DOHH2 (cell line): ENCODE data around the gene SCG3.
"Not testable (repeated sequence)": the region's sequence is repeated elsewhere in the genome, so short reads cannot be mapped to it uniquely, and the experiment has no call there.

Source experiments
- H3F3A ChIP-seq: fragments of 200-600 bp; sonication (generic), shearing (Covaris generic); 2 replicates; pipeline ENCODE4 v1.6.0; 2016; ENCODE audit warnings: antibody characterized with exemption, mild to moderate bottlenecking; ENCODE audit not compliant: control insufficient read depth, insufficient read depth
- H3K27ac ChIP-seq: fragments of 200-600 bp; sonication (generic); 2 replicates; pipeline ENCODE4 v1.5.1; 2014; ENCODE audit warnings: low read depth, mild to moderate bottlenecking, low read length, moderate library complexity
- H3K27me3 ChIP-seq: fragments of 200-600 bp; sonication (generic); 2 replicates; pipeline ENCODE4 v1.6.1; 2014; ENCODE audit warnings: mild to moderate bottlenecking, low read length, mixed read lengths; ENCODE audit not compliant: control insufficient read depth
- H3K36me3 ChIP-seq: fragments of 200-600 bp; sonication (generic); 2 replicates; pipeline ENCODE4 v1.6.1; 2014; ENCODE audit warnings: mild to moderate bottlenecking, low read length, moderate library complexity, mixed read lengths; ENCODE audit not compliant: control insufficient read depth
- H3K4me1 ChIP-seq: fragments of 200-600 bp; sonication (generic); 2 replicates; pipeline ENCODE4 v1.6.1; 2014; ENCODE audit warnings: mild to moderate bottlenecking, low read length, mixed read lengths; ENCODE audit not compliant: control insufficient read depth
- H3K4me2 ChIP-seq: fragments of 200-600 bp; sonication (generic); 2 replicates; pipeline ENCODE4 v1.6.0; 2014; ENCODE audit warnings: mild to moderate bottlenecking, low read length, moderate library complexity
- H3K4me3 ChIP-seq: fragments of 200-600 bp; sonication (generic); 2 replicates; pipeline ENCODE4 v1.5.1; 2014; ENCODE audit warnings: mild to moderate bottlenecking, low read length, mixed read lengths
- H3K79me2 ChIP-seq: fragments of 200-600 bp; sonication (generic); 2 replicates; pipeline ENCODE4 v1.6.1; 2014; ENCODE audit warnings: mild to moderate bottlenecking, low read length, mixed read lengths; ENCODE audit not compliant: control insufficient read depth
- H3K9me2 ChIP-seq: fragments of 200-600 bp; sonication (generic); replicated peaks from 2 replicates; pipeline ENCODE4 v1.6.1; 2014; ENCODE audit warnings: mild to moderate bottlenecking, low read length, mixed read lengths; ENCODE audit not compliant: control insufficient read depth
- H3K9me3 ChIP-seq: fragments of 200-600 bp; sonication (generic); 2 replicates; pipeline ENCODE4 v1.6.1; 2014; ENCODE audit warnings: antibody characterized with exemption, low read length, mixed read lengths; ENCODE audit not compliant: control insufficient read depth, insufficient read depth
- H4K20me1 ChIP-seq: fragments of 200-600 bp; sonication (generic); 2 replicates; pipeline ENCODE4 v1.6.0; 2014; ENCODE audit warnings: low read depth, mild to moderate bottlenecking, antibody characterized with exemption, low read length, moderate library complexity; ENCODE audit not compliant: control insufficient read depth, insufficient read depth
- CTCF ChIP-seq: fragments of 200-600 bp; sonication (generic); IDR thresholded peaks from one replicate; pipeline ENCODE4 v1.5.1; 2014; ENCODE audit warnings: antibody characterized with exemption, mild to moderate bottlenecking, low read depth, low read length; ENCODE audit not compliant: poor library complexity, severe bottlenecking
- EZH2phosphoT487 ChIP-seq: fragments of 200-600 bp; sonication (generic); IDR thresholded peaks from 2 replicates; pipeline ENCODE4 v1.6.1; 2017; ENCODE audit warnings: borderline replicate concordance, mild to moderate bottlenecking, antibody characterized with exemption, low read length, moderate library complexity, mixed read lengths

SCG3 gene

GRCh38 chr15:51649659-51650521, 31.4 kb upstream of the SCG3 start:
- Histone ChIP-seq H3F3A (peaks cover 11% of the 10 kb centered on the region; the same call in 1 of the 2 replicates), H3K9me3 (no peaks in the 10 kb centered on the region), H4K20me1 (no peaks in the 10 kb centered on the region), H3K4me1 (peaks cover 29% of the 10 kb centered on the region), H3K27ac (no peak overlapping the region), H3K36me3 (no peaks in the 10 kb centered on the region), H3K4me3 (no peak overlapping the region), H3K79me2 (no peaks in the 10 kb centered on the region), H3K9me2 (no peaks in the 10 kb centered on the region), H3K27me3 (peaks cover 4% of the 10 kb centered on the region), H3K4me2 (no peak overlapping the region)
- TF ChIP-seq EZH2phosphoT487 (no peak), CTCF (peak; percentile 77)

- Histone ChIP-seq H3K4me3 (no peak overlapping the region), H3F3A (peaks cover 6% of the 10 kb centered on the region; the same call in 1 of the 2 replicates), H3K9me2 (no peaks in the 10 kb centered on the region), H3K9me3 (no peaks in the 10 kb centered on the region), H3K4me1 (peaks cover 15% of the 10 kb centered on the region), H3K27ac (no peak overlapping the region), H3K36me3 (no peaks in the 10 kb centered on the region), H3K27me3 (peaks cover 4% of the 10 kb centered on the region), H3K79me2 (no peaks in the 10 kb centered on the region), H3K4me2 (no peak overlapping the region), H4K20me1 (no peaks in the 10 kb centered on the region)
- TF ChIP-seq CTCF (no peak), EZH2phosphoT487 (no peak)
Measured at GRCh38 chr15:51652084-51652668, 29.1 kb upstream of the SCG3 start.

GRCh38 chr15:51655401-51656057, 25.8 kb upstream of the SCG3 start:
- H3F3A ChIP-seq, H3K36me3 ChIP-seq, H3K9me3 ChIP-seq, H3K4me1 ChIP-seq, H4K20me1 ChIP-seq, H3K4me2 ChIP-seq, H3K79me2 ChIP-seq, H3K9me2 ChIP-seq, H3K27me3 ChIP-seq, H3K4me3 ChIP-seq, H3K27ac ChIP-seq: not testable (repeated sequence)

- Histone ChIP-seq H3K4me2 (no peak overlapping the region), H3F3A (no peaks in the 10 kb centered on the region)
- TF ChIP-seq EZH2phosphoT487: no peak
Measured at GRCh38 chr15:51658664-51659063, 22.6 kb upstream of the SCG3 start.

More at GRCh38 chr15:51658664-51659063, 22.6 kb upstream of the SCG3 start:
- Histone ChIP-seq H3K4me1 (no peaks in the 10 kb centered on the region), H3K9me3 (no peaks in the 10 kb centered on the region), H3K4me3 (no peak overlapping the region), H3K36me3 (no peaks in the 10 kb centered on the region), H3K9me2 (no peaks in the 10 kb centered on the region), H3K27me3 (peaks cover 3% of the 10 kb centered on the region; the same call in 1 of the 2 replicates), H3K27ac (no peak overlapping the region), H3K79me2 (no peaks in the 10 kb centered on the region), H4K20me1 (no peaks in the 10 kb centered on the region)
